ENCODE measurements around the gene EXOC7.
A peak's percentile ranks its signal among the peaks of the same experiment; 100 is the strongest.
"Not testable (repeated sequence)": the region's sequence is repeated elsewhere in the genome, so short reads cannot be mapped to it uniquely, and the experiment has no call there.

EXOC7 gene

DNA sequence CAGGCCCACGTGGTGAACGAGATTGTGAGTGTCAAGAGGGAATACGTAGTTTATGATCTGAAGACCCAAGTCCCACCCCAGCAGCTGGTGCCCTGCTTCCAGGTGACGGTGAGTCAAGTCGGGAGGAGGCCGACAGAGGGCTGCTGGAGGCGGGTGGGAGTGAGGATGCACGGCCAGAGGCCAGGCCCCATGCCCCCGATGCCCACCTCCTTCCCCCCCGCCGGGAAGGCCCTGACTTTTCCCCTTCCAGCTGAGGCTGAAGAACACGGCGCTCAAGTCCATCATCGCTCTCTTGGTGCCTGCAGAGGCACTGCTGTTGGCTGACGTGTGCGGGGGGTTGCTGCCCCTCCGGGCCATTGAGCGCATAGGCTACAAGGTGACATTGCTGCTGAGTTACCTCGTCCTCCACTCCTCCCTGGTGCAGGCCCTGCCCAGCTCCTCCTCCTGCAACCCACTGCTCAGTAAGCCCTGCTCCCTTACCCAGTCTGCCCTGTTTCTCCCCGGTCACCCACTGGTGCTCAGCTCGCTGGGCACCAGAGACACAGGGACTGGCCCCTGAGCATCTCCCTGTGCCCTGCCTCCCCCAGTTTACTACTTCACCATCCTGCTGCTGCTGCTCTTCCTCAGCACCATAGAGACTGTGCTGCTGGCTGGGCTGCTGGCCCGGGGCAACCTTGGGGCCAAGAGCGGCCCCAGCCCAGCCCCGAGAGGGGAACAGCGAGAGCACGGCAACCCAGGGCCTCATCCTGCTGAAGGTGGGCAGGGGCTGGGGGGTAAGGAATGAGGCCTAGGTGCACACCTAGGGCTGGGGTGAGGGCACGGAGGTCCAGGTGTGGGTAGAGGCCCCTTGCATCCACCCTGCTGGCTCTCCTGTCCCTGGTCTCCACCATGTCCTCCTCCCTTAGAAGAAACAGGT is 22.0 kb downstream of the EXOC7 start:
- no peak for DNase-seq (ENCODE audit: low read depth, low spot score)
- peaks cover 17% of the 10 kb centered on the region; the same call in 1 of the 2 replicates for H3K36me3 ChIP-seq (ENCODE audit: insufficient read depth, low read length)
- no peaks in the 10 kb centered on the region for H3K9me3 ChIP-seq (ENCODE audit: low read depth, low read length)
- TF ChIP-seq POLR2AphosphoS5 (IDR thresholded peaks at IDR 0.05; ENCODE audit: borderline replicate concordance, low read depth, low read length) = 0 out of 2 replicates have a peak, but pooled peaks have one; percentile 9
- no peak for TF ChIP-seq FOXP2 (optimal IDR thresholded peaks at IDR 0.05; ENCODE audit: control extremely low read depth, extremely low read length, insufficient read depth)
- H3K9ac ChIP-seq (ENCODE audit: insufficient read length) = no peak overlapping the region
- no peak overlapping the region for H3K4me3 ChIP-seq
- no peak overlapping the region for H3K27ac ChIP-seq

DNA sequence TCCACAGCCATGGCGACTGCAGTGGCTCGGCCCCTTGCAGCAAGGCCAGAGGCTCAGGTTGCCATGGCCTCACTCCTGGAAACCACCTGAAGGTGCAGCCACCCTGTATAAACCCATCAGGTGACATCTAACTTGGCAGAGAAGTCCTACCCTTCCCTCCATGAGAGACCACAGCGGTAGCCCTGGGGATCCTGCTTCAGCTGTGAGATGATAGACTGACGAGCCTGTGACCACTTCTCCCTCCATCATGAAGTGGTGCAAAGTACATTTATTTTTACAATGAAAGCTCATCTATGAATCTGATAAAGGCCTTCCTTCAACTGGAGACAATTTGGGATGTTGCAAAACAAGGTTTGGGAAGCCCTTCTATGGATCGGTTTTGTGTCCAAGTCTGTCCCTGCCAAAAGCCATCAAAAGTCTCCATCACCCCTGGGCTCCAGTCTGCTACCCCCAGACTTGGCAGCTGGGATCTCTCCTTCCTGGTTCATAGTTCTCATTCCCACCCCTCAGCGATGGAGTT is 22.8 kb downstream of the EXOC7 start:
- Histone ChIP-seq H3K27ac (no peak overlapping the region), H3K9ac (ENCODE audit: insufficient read length) (no peak overlapping the region), H3K36me3 (ENCODE audit: insufficient read depth, low read length) (peaks cover 16% of the 10 kb centered on the region; the same call in 1 of the 2 replicates), H3K9me3 (ENCODE audit: low read depth, low read length) (no peaks in the 10 kb centered on the region), H3K4me3 (no peak overlapping the region)
- no peak for TF ChIP-seq POLR2AphosphoS5 (IDR thresholded peaks at IDR 0.05; ENCODE audit: borderline replicate concordance, low read depth, low read length)
- no peak for TF ChIP-seq EZH2 (IDR thresholded peaks at IDR 0.05)
- no peak for TF ChIP-seq FOXP2 (optimal IDR thresholded peaks at IDR 0.05; ENCODE audit: control extremely low read depth, extremely low read length, insufficient read depth)
- DNase-seq (ENCODE audit: low read depth, low spot score) = no peak

DNA sequence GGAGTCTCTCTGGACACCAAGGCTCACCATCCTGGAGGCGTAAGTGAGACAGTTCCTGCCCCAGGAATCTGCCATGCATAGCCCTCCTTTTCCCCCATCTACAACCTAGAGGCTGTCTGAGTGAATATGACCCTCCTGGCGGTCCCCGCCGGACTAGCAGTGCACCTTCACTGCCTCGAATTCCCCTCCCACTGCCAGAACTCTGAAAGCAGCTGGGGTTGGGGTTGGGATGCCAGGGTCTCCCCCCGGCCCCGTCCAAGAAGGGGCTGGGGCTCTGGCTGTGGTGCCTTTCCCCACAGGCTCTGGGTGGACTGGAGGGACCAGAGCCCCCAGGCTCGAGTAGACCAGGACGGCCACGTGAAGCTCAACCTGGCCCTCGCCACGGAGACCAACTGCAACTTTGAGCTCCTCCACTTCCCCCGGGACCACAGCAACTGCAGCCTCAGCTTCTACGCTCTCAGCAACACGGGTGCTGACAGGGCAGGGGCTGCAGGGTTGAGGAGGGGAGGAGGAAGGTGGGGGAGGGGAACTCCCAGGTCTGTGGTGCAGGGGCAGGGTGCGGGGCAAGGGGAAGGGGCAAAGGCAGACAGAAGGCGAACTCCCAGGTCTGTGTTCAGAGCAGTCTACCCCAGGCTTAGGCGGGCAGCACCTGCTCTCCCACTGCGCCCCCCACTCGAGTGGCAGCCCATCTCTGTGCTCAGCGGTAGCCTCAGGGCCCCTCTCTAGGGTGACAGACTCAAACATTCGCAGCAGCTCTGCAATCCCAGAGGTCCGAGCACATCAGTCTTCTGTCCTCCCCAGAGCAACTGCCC is 23.4 kb downstream of the EXOC7 start:
- Histone ChIP-seq H3K9ac (ENCODE audit: insufficient read length) (no peak overlapping the region), H3K27ac (no peak overlapping the region), H3K36me3 (ENCODE audit: insufficient read depth, low read length) (peaks cover 12% of the 10 kb centered on the region; the same call in 1 of the 2 replicates), H3K4me3 (peak overlapping the region; percentile 51), H3K9me3 (ENCODE audit: low read depth, low read length) (no peaks in the 10 kb centered on the region)
- TF ChIP-seq FOXP2 (optimal IDR thresholded peaks at IDR 0.05; ENCODE audit: control extremely low read depth, extremely low read length, insufficient read depth) = no peak
- TF ChIP-seq EZH2 (IDR thresholded peaks at IDR 0.05) = no peak
- peak; percentile 18; the same call in 1 of the 2 replicates for TF ChIP-seq POLR2AphosphoS5 (IDR thresholded peaks at IDR 0.05; ENCODE audit: borderline replicate concordance, low read depth, low read length)
- DNase-seq (ENCODE audit: low read depth, low spot score) = no peak

GRCh38 chr17:76079535-76079955 is 24.0 kb downstream of the EXOC7 start:
- no peak overlapping the region for H3K27ac ChIP-seq
- DNase-seq (ENCODE audit: low read depth, low spot score) = no peak
- H3K4me3 ChIP-seq = peak overlapping the region; percentile 51
- TF ChIP-seq EZH2 (IDR thresholded peaks at IDR 0.05) = no peak
- TF ChIP-seq FOXP2 (optimal IDR thresholded peaks at IDR 0.05; ENCODE audit: control extremely low read depth, extremely low read length, insufficient read depth) = no peak
- TF ChIP-seq POLR2AphosphoS5 (IDR thresholded peaks at IDR 0.05; ENCODE audit: borderline replicate concordance, low read depth, low read length) = no peak
- peaks cover 7% of the 10 kb centered on the region; the same call in 1 of the 2 replicates for H3K36me3 ChIP-seq (ENCODE audit: insufficient read depth, low read length)
- no peak overlapping the region for H3K9ac ChIP-seq (ENCODE audit: insufficient read length)
- H3K9me3 ChIP-seq (ENCODE audit: low read depth, low read length) = no peaks in the 10 kb centered on the region

- H3K9me3 ChIP-seq (ENCODE audit: low read depth, low read length) = no peaks in the 10 kb centered on the region
- TF ChIP-seq FOXP2 (optimal IDR thresholded peaks at IDR 0.05; ENCODE audit: control extremely low read depth, extremely low read length, insufficient read depth) (no peak), EZH2 (IDR thresholded peaks at IDR 0.05) (no peak), POLR2AphosphoS5 (IDR thresholded peaks at IDR 0.05; ENCODE audit: borderline replicate concordance, low read depth, low read length) (no peak; the same call in 1 of the 2 replicates)
- H3K27ac ChIP-seq = no peak within 1 kb of the TSS
- H3K9ac ChIP-seq (ENCODE audit: insufficient read length) = no peak within 1 kb of the TSS
- peak within 1 kb of the TSS; percentile 51 for H3K4me3 ChIP-seq
- H3K36me3 ChIP-seq (ENCODE audit: insufficient read depth, low read length) = peaks cover 3% of the 10 kb centered on the region; the same call in 1 of the 2 replicates
- DNase-seq (ENCODE audit: low read depth, low spot score) = no peak
Observed at GRCh38 chr17:76078860-76079534, 24.6 kb downstream of the EXOC7 start, which contains the start of gene ZACN. TSS of gene ZACN (plus strand) at chr17:76079182. CDS start at chr17:76079265, 83 bp downstream.

DNA sequence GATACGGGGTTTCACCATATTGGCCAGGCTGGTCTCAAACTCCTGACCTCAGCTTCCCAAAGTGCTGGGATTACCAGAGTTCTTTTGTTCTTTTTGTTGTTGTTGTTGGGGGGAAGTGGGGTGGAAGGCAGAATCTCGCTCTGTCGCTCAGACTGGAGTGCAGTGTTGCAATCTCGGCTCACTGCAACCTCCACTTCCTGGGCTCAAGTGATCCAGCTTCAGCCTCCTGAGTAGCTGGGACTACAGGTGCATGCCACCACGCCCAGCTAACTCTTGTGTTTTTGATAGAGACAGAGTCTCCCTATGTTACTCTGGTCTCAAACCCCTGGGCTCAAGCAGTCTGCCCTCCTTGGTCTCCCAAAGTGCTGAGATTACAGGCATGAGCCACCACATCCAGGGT is 25.2 kb downstream of the EXOC7 start:
- not testable (repeated sequence) for DNase-seq (ENCODE audit: low read depth, low spot score); H3K36me3 ChIP-seq (ENCODE audit: insufficient read depth, low read length); H3K9ac ChIP-seq (ENCODE audit: insufficient read length)

DNA sequence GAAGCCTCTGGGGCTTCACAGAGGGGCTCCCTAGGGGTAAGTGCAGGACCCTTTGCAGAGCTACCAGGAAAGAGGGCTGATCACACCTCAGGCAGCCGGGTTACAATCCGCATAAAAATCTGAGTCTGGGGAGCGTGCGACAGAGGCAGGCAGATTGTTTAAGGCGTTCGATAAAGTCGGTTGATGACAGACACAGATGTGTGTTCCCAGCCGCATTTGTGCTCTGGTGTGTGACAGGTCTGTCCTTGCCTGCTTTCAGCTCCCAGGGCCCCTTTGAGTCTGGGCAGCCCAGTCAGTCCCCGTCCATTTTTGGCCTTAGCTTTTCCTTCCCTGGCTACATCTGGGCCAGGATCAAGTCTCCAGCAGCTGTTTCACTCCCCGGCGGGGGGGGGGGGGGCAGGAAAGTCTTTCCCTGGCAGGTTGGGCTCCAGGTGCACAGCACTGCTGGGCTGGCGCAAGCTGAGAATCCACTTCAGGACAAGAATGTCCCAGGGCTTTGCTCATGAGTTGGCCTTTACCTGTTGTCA is 25.9 kb downstream of the EXOC7 start:
- Histone ChIP-seq H3K36me3 (ENCODE audit: insufficient read depth, low read length) (no peaks in the 10 kb centered on the region), H3K9me3 (ENCODE audit: low read depth, low read length) (no peaks in the 10 kb centered on the region), H3K4me3 (no peak overlapping the region), H3K9ac (ENCODE audit: insufficient read length) (no peak overlapping the region), H3K27ac (no peak overlapping the region)
- no peak for TF ChIP-seq FOXP2 (optimal IDR thresholded peaks at IDR 0.05; ENCODE audit: control extremely low read depth, extremely low read length, insufficient read depth)
- TF ChIP-seq EZH2 (IDR thresholded peaks at IDR 0.05) = no peak
- TF ChIP-seq POLR2AphosphoS5 (IDR thresholded peaks at IDR 0.05; ENCODE audit: borderline replicate concordance, low read depth, low read length) = no peak
- no peak for DNase-seq (ENCODE audit: low read depth, low spot score)

More for the DNA sequence above, 25.2 kb downstream of the EXOC7 start:
- H3K27ac ChIP-seq; H3K4me3 ChIP-seq; H3K9me3 ChIP-seq (ENCODE audit: low read depth, low read length): not testable (repeated sequence)

Measured in SK-N-MC (cell line).